Aorta (tissue), 5 donors: ENCODE results near the gene ARHGAP11A. TPM values are rescaled to one million over a fixed set of nuclear protein-coding genes. Genes with fewer than 3 reads are reported as not detected.

ENCODE experiments used
- ATAC-seq: fragments of 200-7000 bp; cut with Tn5 transposase; one replicate; pipeline ENCODE4 v1.9.1; 2022; ENCODE audit warnings: moderate library complexity; ENCODE audit not compliant: low FRiP score
- DNase-seq, 2 donors: peaks; one replicate each; pipeline ENCODE4 v3.0.0-alpha.2; 2020
- H3K27ac ChIP-seq, 2 donors: one replicate each; pipeline ENCODE4 v1.5.1; 2013; ENCODE audit warnings: low read length in 2 of 2, mild to moderate bottlenecking in 2 of 2, moderate library complexity in 2 of 2, control low read depth in 1 of 2, inconsistent platforms in 1 of 2, low read depth in 1 of 2
- H3K27me3 ChIP-seq, 2 donors: one replicate each; pipeline ENCODE4 v1.6.1; 2013; ENCODE audit warnings: control low read depth in 1 of 2, low read length in 1 of 2, mild to moderate bottlenecking in 1 of 2, moderate library complexity in 1 of 2; ENCODE audit not compliant: insufficient read depth in 2 of 2, control insufficient read depth in 1 of 2
- H3K36me3 ChIP-seq, 2 donors: one replicate each; pipeline ENCODE4 v1.6.1; 2013; ENCODE audit warnings: control low read depth in 1 of 2, low read length in 1 of 2, mild to moderate bottlenecking in 1 of 2; ENCODE audit not compliant: insufficient read depth in 2 of 2, control insufficient read depth in 1 of 2
- H3K4me1 ChIP-seq, 2 donors: one replicate each; pipeline ENCODE4 v1.6.1; 2013; ENCODE audit warnings: low read length in 2 of 2, control low read depth in 1 of 2, mild to moderate bottlenecking in 1 of 2, moderate library complexity in 1 of 2; ENCODE audit not compliant: insufficient read depth in 2 of 2, control insufficient read depth in 1 of 2
- H3K4me3 ChIP-seq, 2 donors: one replicate each; pipeline ENCODE4 v1.5.1; 2013; ENCODE audit warnings: low read length in 2 of 2, control low read depth in 1 of 2, mild to moderate bottlenecking in 1 of 2
- H3K9me3 ChIP-seq: one replicate; pipeline ENCODE4 v1.6.1; 2013; ENCODE audit warnings: mild to moderate bottlenecking, low read length; ENCODE audit not compliant: control insufficient read depth
- WGBS, 2 donors: extraction: QIAGEN DNeasy Blood & Tissue Kit; methylation state at CpG; one replicate each; pipeline ENCODE4 v1.1.7; 2013; 5-methylcytosine and 5-hydroxymethylcytosine counted together
- intact Hi-C, 2 donors: fragments of 100-400 bp; cut with DNase I; formaldehyde crosslinking; loops; one replicate each; pipeline versions ENCODE4 v1.14.2 to v1.15.0; 2022
- polyA plus RNA-seq, 2 donors: library from polyadenylated mRNA; stranded (reverse); fragments of 200-250 nt; gene quantifications; one replicate each; pipeline ENCODE4 v1.2.3, GENCODE V29; 2013
- total RNA-seq, 2 donors: library from RNA; stranded (reverse); fragmentation: NEBNext Ultra II Directional; extraction: Animal tissue kit (Norgen Biotek cat#: 25700); gene quantifications; one replicate each; pipeline ENCODE4 v1.2.1, GENCODE V29; 2021
- donor health status: healthy with polysubstance abuse.
- donor health status: Bipolar disorder and iron deficiency.
- donor health status: DM: no; HTN: no; CAD: no.
- donor health status: DM: no; HTN: no; CAD: no.
- donor health status: DM: yes; HTN: yes; CAD: no.

ARHGAP11A gene
- total and polyA plus RNA-seq, 4 donors = 1.1 to 5.0 (median 3.6) TPM

- Histone ChIP-seq H3K27ac (no peak overlapping the region), H3K9me3 (no peaks in the 10 kb centered on the region), H3K4me3 (no peak overlapping the region), H3K36me3 (no peaks in the 10 kb centered on the region), H3K4me1 (peaks cover 0 to 2% of the 10 kb centered on the region in 2 donors), H3K27me3 (no peaks in the 10 kb centered on the region)
- intact Hi-C loops = loop anchor here (2.0 to 10.0 kb wide), 4 partner anchors 271 to 329 kb away; no protein-coding TSS in a partner anchor
- DNase-seq = no peak
- 87 to 98% methylated on average over 4 of the region's 4 CpGs for WGBS, 2 donors
- no peak for ATAC-seq
Measured at GRCh38 chr15:32663671-32664070, 48.4 kb downstream of the ARHGAP11A start.

GRCh38 chr15:32664796-32665195 lies 49.5 kb downstream of the ARHGAP11A start:
- ATAC-seq = no peak
- intact Hi-C loops = loop anchor here (5.0 to 10.0 kb wide), 3 partner anchors 270 to 328 kb away; no protein-coding TSS in a partner anchor
- Histone ChIP-seq H3K4me3 (no peak overlapping the region), H3K27me3 (no peaks in the 10 kb centered on the region), H3K4me1 (no peaks in the 10 kb centered on the region), H3K9me3 (no peaks in the 10 kb centered on the region), H3K36me3 (no peaks in the 10 kb centered on the region), H3K27ac (no peak overlapping the region)
- no peak for DNase-seq

GRCh38 chr15:32667321-32667720 lies 52.0 kb downstream of the ARHGAP11A start:
- 97 to 99% methylated on average over 6 of the region's 6 CpGs for WGBS, 2 donors
- H3K4me1 ChIP-seq = no peaks in the 10 kb centered on the region
- DNase-seq = no peak
- no peaks in the 10 kb centered on the region for H3K36me3 ChIP-seq
- no peak for ATAC-seq
- no peaks in the 10 kb centered on the region for H3K9me3 ChIP-seq
- intact Hi-C loops = loop anchor here in 1 of 2 donors (10.0 kb wide), 1 partner anchor 267 kb away; no protein-coding TSS in a partner anchor
- no peak overlapping the region for H3K4me3 ChIP-seq
- H3K27ac ChIP-seq = no peak overlapping the region
- H3K27me3 ChIP-seq = no peaks in the 10 kb centered on the region

GRCh38 chr15:32668942-32669341 lies 53.6 kb downstream of the ARHGAP11A start:
- WGBS, 2 donors = 95 to 97% methylated on average over 2 of the region's 2 CpGs
- no peaks in the 10 kb centered on the region for H3K27me3 ChIP-seq
- intact Hi-C loops = loop anchor here in 1 of 2 donors (10.0 kb wide), 1 partner anchor 266 kb away; no protein-coding TSS in a partner anchor
- H3K9me3 ChIP-seq = no peaks in the 10 kb centered on the region
- DNase-seq (no peak), ATAC-seq (no peak)
- no peaks in the 10 kb centered on the region for H3K36me3 ChIP-seq
- no peak overlapping the region for H3K4me3 ChIP-seq
- H3K4me1 ChIP-seq = no peaks in the 10 kb centered on the region
- no peak overlapping the region for H3K27ac ChIP-seq

GRCh38 chr15:32669896-32670611 lies 54.8 kb downstream of the ARHGAP11A start:
- Histone ChIP-seq H3K27me3 (no peaks in the 10 kb centered on the region), H3K4me3 (no peak overlapping the region), H3K4me1 (no peaks in the 10 kb centered on the region), H3K27ac (no peak overlapping the region), H3K36me3 (no peaks in the 10 kb centered on the region), H3K9me3 (no peaks in the 10 kb centered on the region)
- 6 to 11% methylated on average over 5 of the region's 5 CpGs for WGBS, 2 donors
- DNase-seq (no peak), ATAC-seq (peak; percentile 71)
- intact Hi-C loops = loop anchor here in 1 of 2 donors (10.0 kb wide), 1 partner anchor 265 kb away; no protein-coding TSS in a partner anchor

GRCh38 chr15:32670623-32671022 lies 55.3 kb downstream of the ARHGAP11A start:
- Histone ChIP-seq H3K27ac (no peak overlapping the region), H3K27me3 (no peaks in the 10 kb centered on the region), H3K9me3 (no peaks in the 10 kb centered on the region), H3K4me1 (no peaks in the 10 kb centered on the region), H3K36me3 (no peaks in the 10 kb centered on the region), H3K4me3 (no peak overlapping the region)
- DNase-seq = no peak
- no peak for ATAC-seq
- WGBS, 2 donors = 90 to 96% methylated on average over 3 of the region's 3 CpGs
- intact Hi-C loops = no loop called here

DNA sequence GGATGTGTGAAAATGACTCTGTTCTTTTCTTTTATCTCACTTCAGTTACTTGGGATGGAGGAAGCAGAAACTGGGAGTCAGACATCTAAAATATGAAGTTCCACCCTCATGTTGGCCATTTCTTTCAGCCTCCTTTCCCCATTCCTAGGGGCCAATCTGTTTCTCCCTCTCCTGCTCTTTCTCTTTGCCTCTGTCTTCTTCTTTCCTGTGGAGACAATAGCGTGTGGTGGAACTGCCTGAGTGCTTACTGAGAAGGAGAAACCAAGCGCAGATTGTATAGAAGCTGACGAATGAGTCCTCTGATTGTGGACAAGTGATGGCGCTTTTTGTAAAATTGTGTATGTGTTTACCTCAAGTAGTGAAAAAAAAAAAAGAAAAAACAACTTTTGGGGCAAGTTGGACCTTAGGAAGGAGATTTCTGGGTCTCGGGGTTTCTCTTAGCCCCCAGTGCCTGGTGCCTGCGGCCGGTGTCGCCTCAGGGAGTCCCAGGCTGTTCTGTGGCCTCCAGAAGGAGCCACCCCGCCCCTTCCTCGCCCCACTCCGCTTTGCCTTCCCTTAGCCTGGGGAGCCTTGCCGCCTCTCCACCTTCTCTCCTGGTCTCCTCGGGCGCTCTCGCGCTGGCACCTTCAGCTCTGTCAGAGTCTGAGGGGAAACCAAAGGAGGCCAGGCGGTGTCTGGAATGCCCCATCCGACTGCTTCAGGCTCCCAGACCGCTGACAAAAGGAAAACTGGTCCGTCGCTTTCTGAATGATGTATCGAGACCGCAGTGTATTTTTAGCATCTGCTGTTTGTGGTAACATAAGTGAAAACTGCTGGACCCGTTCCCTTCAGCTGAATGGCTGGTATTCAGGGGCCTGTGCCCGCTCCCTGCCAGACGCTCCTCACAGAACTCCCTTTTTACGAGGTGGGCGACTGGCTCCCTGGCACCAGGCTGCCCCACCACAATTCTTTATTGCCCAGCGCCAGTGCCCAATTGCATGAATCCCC lies 56.3 kb downstream of the ARHGAP11A start:
- no peak overlapping the region for H3K4me3 ChIP-seq
- H3K9me3 ChIP-seq = no peaks in the 10 kb centered on the region
- H3K27me3 ChIP-seq = no peaks in the 10 kb centered on the region
- 51 to 65% methylated on average over 29 of the region's 29 CpGs for WGBS, 2 donors
- H3K27ac ChIP-seq = no peak overlapping the region
- ATAC-seq (no peak), DNase-seq (no peak)
- H3K4me1 ChIP-seq = no peaks in the 10 kb centered on the region
- no peaks in the 10 kb centered on the region for H3K36me3 ChIP-seq
- intact Hi-C loops = no loop called here

- H3K36me3 ChIP-seq = no peaks in the 10 kb centered on the region
- no peak overlapping the region for H3K27ac ChIP-seq
- DNase-seq (no peak), ATAC-seq (no peak)
- intact Hi-C loops = no loop called here
- H3K9me3 ChIP-seq = no peaks in the 10 kb centered on the region
- WGBS, 2 donors = 97 to 100% methylated on average over 2 of the region's 2 CpGs
- H3K4me3 ChIP-seq = no peak overlapping the region
- no peaks in the 10 kb centered on the region for H3K4me1 ChIP-seq
- H3K27me3 ChIP-seq = no peaks in the 10 kb centered on the region
Measured at GRCh38 chr15:32674681-32675080, 59.4 kb downstream of the ARHGAP11A start.
